Skeletal muscle satellite cell (primary cell): ENCODE results near the gene GALNT14.
"Not testable (repeated sequence)": the region's sequence is repeated elsewhere in the genome, so short reads cannot be mapped to it uniquely, and the experiment has no call there.

Source experiments
- H3K27me3 ChIP-seq: 2 replicates; pipeline ENCODE4 v1.7.0; 2013; ENCODE audit warnings: low read length; ENCODE audit not compliant: control insufficient read depth, insufficient read depth
- H3K36me3 ChIP-seq: 2 replicates; pipeline ENCODE4 v1.7.0; 2013; ENCODE audit warnings: mild to moderate bottlenecking, control low read depth, low read length; ENCODE audit not compliant: insufficient read depth
- H3K4me1 ChIP-seq: 2 replicates; pipeline ENCODE4 v1.7.0; 2013; ENCODE audit warnings: low read length; ENCODE audit not compliant: control insufficient read depth, insufficient read depth
- H3K4me2 ChIP-seq: 2 replicates; pipeline ENCODE4 v1.7.0; 2013; ENCODE audit warnings: mild to moderate bottlenecking, low read length
- H3K4me3 ChIP-seq: 2 replicates; pipeline ENCODE4 v1.7.0; 2013; ENCODE audit warnings: low read length
- H3K9ac ChIP-seq: 2 replicates; pipeline ENCODE4 v1.7.0; 2013; ENCODE audit warnings: mild to moderate bottlenecking, low read depth, low read length, moderate library complexity
- H3K9me3 ChIP-seq: replicated peaks from 2 replicates; pipeline ENCODE4 v1.7.0; 2013; ENCODE audit warnings: mild to moderate bottlenecking, control low read depth, low read length

The GALNT14 gene

GRCh38 chr2:30911327-30911726 is 226.9 kb downstream of the GALNT14 start:
- no peaks in the 10 kb centered on the region for H3K36me3 ChIP-seq
- H3K27me3 ChIP-seq, result no peaks in the 10 kb centered on the region
- H3K4me3 ChIP-seq, result no peak overlapping the region
- no peaks in the 10 kb centered on the region for H3K9me3 ChIP-seq
- H3K9ac ChIP-seq, result no peak overlapping the region
- H3K4me2 ChIP-seq, result no peak overlapping the region
- H3K4me1 ChIP-seq, result no peaks in the 10 kb centered on the region

DNA sequence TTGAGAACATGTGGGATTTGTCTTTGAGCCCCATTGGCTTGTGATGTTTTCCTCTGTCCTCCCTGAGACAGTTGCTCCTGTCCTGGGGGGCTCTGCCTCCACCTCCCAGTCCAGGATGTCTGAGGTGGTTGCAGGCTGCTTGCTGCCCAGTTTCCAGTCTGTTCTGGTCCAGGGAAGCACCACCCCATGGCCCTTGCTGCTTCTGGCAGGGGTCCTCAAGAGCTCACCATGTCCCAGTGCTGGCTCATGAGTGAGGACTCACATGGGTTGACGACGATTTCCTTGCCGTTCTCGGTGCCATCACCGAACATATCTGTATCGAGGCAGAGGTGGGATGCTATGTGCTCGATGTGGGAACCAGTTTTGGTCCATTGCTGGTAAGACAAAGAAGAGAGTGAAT is 227.6 kb downstream of the GALNT14 start:
- H3K27me3 ChIP-seq, result no peaks in the 10 kb centered on the region
- H3K36me3 ChIP-seq, result no peaks in the 10 kb centered on the region
- no peak overlapping the region for H3K4me3 ChIP-seq
- no peaks in the 10 kb centered on the region for H3K4me1 ChIP-seq
- H3K9ac ChIP-seq, result no peak overlapping the region
- H3K9me3 ChIP-seq, result no peaks in the 10 kb centered on the region
- H3K4me2 ChIP-seq, result no peak overlapping the region

- not testable (repeated sequence) for H3K36me3 ChIP-seq, H3K4me2 ChIP-seq, H3K9me3 ChIP-seq, H3K27me3 ChIP-seq, H3K9ac ChIP-seq, H3K4me3 ChIP-seq, H3K4me1 ChIP-seq
Measured at GRCh38 chr2:30904437-30904836, 233.8 kb downstream of the GALNT14 start.

DNA sequence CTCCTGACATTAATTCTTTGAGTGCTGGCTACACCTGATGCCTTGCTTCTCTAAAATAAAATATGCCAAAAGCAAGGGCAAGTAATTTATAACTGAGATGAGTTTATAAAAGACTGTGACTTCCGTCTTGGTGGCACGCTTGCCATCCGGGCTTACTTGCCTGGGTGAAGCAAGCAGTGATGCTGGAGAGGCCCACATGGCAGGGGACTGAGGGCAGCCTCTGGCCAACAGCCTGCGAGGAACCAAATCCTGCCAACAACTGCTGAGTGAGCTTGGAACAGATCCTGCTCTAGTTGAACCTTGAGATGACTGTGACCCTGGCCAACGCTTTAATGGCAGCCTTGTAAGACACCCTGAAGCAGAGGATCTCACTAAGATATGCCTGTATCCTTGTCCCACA is 234.9 kb downstream of the GALNT14 start:
- Histone ChIP-seq H3K27me3 (no peaks in the 10 kb centered on the region), H3K4me1 (no peaks in the 10 kb centered on the region), H3K4me2 (no peak overlapping the region), H3K4me3 (no peak overlapping the region), H3K36me3 (no peaks in the 10 kb centered on the region), H3K9me3 (no peaks in the 10 kb centered on the region), H3K9ac (no peak overlapping the region)

DNA sequence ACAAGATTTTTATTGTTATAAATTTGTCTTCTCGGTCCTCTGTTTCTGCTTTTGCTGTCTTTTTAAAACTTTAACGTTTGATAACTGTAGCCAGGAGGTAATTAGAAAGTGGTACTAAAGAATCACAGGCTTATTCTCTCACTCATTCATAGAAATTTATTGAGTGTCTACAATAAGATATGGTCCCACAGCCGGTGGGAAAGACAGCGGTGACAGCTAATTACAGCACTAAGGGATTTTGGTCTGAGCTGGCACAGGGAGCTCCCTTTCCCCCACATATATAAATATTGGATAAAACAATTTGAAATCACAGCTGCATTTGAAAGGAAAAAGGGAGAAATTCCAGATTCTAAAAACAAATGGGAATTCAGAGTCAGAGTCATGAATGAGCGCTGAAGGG is 237.9 kb downstream of the GALNT14 start:
- Histone ChIP-seq H3K4me1 (no peaks in the 10 kb centered on the region), H3K4me2 (no peak overlapping the region), H3K9me3 (no peaks in the 10 kb centered on the region), H3K36me3 (no peaks in the 10 kb centered on the region), H3K4me3 (no peak overlapping the region), H3K27me3 (no peaks in the 10 kb centered on the region), H3K9ac (no peak overlapping the region)

DNA sequence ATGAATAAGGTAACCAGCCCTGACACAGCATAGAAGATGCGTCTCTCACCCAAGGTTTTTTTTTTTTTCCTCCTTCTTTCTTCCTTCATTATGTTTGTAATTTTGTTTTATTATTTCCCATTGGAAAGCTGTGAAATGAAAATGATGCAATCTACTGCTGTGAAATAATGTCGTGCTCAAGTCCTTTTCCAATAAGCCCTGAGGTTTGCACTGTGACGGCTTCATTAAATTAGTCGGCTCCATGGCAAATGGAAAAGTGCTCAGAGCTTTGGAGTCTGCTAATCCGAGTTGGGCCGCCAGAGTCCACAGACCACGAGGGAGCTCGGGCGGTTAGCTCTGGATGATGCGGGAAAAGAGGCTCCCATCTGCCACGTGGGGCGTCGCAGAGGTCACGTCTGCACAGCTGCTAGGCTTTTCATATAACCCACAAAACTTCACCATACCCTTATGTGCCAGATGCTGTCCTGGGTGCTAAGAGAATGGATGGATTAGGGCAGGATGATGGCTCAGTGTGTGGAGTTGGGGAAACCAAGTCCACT is 238.7 kb downstream of the GALNT14 start:
- Histone ChIP-seq H3K27me3 (no peaks in the 10 kb centered on the region), H3K4me2 (no peak overlapping the region), H3K4me3 (no peak overlapping the region), H3K36me3 (no peaks in the 10 kb centered on the region), H3K9ac (no peak overlapping the region), H3K4me1 (no peaks in the 10 kb centered on the region), H3K9me3 (no peaks in the 10 kb centered on the region)

- Histone ChIP-seq H3K27me3 (no peaks in the 10 kb centered on the region), H3K4me3 (no peak overlapping the region), H3K36me3 (no peaks in the 10 kb centered on the region), H3K4me1 (no peaks in the 10 kb centered on the region), H3K4me2 (no peak overlapping the region), H3K9ac (no peak overlapping the region), H3K9me3 (no peaks in the 10 kb centered on the region)
Measured at GRCh38 chr2:30897539-30897938, 240.7 kb downstream of the GALNT14 start.

GRCh38 chr2:30894498-30895119 is 243.6 kb downstream of the GALNT14 start:
- H3K9ac ChIP-seq, result no peak overlapping the region
- H3K4me3 ChIP-seq, result no peak overlapping the region
- no peaks in the 10 kb centered on the region for H3K36me3 ChIP-seq
- H3K4me1 ChIP-seq, result no peaks in the 10 kb centered on the region
- H3K4me2 ChIP-seq, result no peak overlapping the region
- H3K27me3 ChIP-seq, result no peaks in the 10 kb centered on the region
- no peaks in the 10 kb centered on the region for H3K9me3 ChIP-seq

DNA sequence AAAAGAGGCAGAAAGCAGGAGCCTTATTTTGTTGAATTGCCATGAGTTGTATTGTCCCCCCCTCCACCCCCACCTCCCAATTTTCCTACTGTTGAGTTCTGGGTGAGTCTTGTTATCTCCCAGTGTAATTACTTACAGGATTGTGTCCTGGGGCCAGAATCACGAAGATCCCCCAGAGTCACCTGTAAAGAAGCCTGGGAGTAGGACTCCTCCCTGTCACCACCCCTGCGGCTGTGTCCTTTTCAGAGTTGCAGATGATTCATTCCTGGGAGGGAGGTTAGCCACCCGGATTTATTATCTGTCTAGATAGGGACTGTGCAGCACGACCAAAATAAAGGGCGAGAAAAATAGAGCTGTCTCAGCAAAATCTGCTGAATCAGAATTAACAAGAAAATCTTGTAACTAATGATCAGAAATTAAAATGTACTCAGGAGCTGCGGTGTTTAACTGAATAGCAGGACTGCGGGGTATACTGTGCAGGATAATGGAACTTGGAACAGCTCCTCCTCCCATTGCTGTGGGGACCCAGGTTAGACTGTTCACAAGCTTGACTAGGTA is 249.3 kb downstream of the GALNT14 start:
- H3K9ac ChIP-seq, result no peak overlapping the region
- H3K27me3 ChIP-seq, result no peaks in the 10 kb centered on the region
- H3K4me1 ChIP-seq, result no peaks in the 10 kb centered on the region
- H3K9me3 ChIP-seq, result no peaks in the 10 kb centered on the region
- no peaks in the 10 kb centered on the region for H3K36me3 ChIP-seq
- no peak overlapping the region for H3K4me3 ChIP-seq
- H3K4me2 ChIP-seq, result no peak overlapping the region

DNA sequence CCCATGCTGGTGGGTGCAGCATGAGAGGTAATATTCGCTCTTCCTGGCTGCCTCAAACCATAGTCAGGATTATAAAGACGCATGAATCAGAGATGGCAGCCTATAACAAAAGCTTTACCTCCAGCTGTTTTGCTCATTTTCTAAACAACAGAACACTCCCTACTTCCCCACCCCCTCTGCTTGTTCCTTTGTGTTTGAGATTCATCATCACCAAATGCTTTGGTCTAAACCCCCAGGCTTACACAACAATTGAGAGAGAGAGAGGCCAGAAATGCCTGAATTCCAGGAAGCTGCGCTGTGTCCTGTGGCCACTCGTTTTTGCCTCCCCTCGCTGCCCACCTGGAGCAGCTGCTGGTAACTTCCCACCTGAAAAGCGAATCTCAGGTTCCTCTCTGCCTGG is 252.2 kb downstream of the GALNT14 start:
- H3K36me3 ChIP-seq, result no peaks in the 10 kb centered on the region
- no peak overlapping the region for H3K4me3 ChIP-seq
- H3K4me1 ChIP-seq, result no peaks in the 10 kb centered on the region
- no peak overlapping the region for H3K9ac ChIP-seq
- H3K4me2 ChIP-seq, result no peak overlapping the region
- no peaks in the 10 kb centered on the region for H3K9me3 ChIP-seq
- no peaks in the 10 kb centered on the region for H3K27me3 ChIP-seq

GRCh38 chr2:30883822-30884221 is 254.4 kb downstream of the GALNT14 start:
- no peaks in the 10 kb centered on the region for H3K36me3 ChIP-seq
- no peak overlapping the region for H3K4me3 ChIP-seq
- H3K27me3 ChIP-seq, result no peaks in the 10 kb centered on the region
- H3K4me1 ChIP-seq, result no peaks in the 10 kb centered on the region
- no peak overlapping the region for H3K9ac ChIP-seq
- H3K9me3 ChIP-seq, result no peaks in the 10 kb centered on the region
- H3K4me2 ChIP-seq, result no peak overlapping the region

GRCh38 chr2:30883184-30883583 is 255.1 kb downstream of the GALNT14 start:
- no peaks in the 10 kb centered on the region for H3K27me3 ChIP-seq
- H3K9me3 ChIP-seq, result no peaks in the 10 kb centered on the region
- H3K36me3 ChIP-seq, result no peaks in the 10 kb centered on the region
- no peak overlapping the region for H3K4me2 ChIP-seq
- no peak overlapping the region for H3K4me3 ChIP-seq
- H3K4me1 ChIP-seq, result no peaks in the 10 kb centered on the region
- no peak overlapping the region for H3K9ac ChIP-seq
